Trophoblast cell (in vitro differentiated cells and primary cell): ENCODE data around the gene TMCC1.

Experiments used
- DNase-seq, 2 donors: peaks; one replicate each; pipeline ENCODE4 v3.0.0-alpha.2; 2016
- H2AFZ ChIP-seq: 2 replicates; pipeline ENCODE4 v1.6.1; 2013; ENCODE audit warnings: low read length, moderate library complexity, mild to moderate bottlenecking; ENCODE audit not compliant: insufficient read depth, poor library complexity
- H2AK5ac ChIP-seq: 2 replicates; pipeline ENCODE4 v1.6.1; 2013; ENCODE audit warnings: mild to moderate bottlenecking, low read length
- H2BK120ac ChIP-seq: 2 replicates; pipeline ENCODE4 v1.6.1; 2013; ENCODE audit warnings: low read length, mild to moderate bottlenecking, moderate library complexity; ENCODE audit not compliant: insufficient read depth, poor library complexity
- H2BK12ac ChIP-seq: 2 replicates; pipeline ENCODE4 v1.6.1; 2013; ENCODE audit warnings: mild to moderate bottlenecking, low read length, moderate library complexity
- H2BK5ac ChIP-seq: 2 replicates; pipeline ENCODE4 v1.6.1; 2013; ENCODE audit warnings: low read length, low read depth, moderate library complexity, mild to moderate bottlenecking; ENCODE audit not compliant: poor library complexity
- H3K14ac ChIP-seq: 2 replicates; pipeline ENCODE4 v1.6.1; 2013; ENCODE audit warnings: mild to moderate bottlenecking, low read length
- H3K18ac ChIP-seq: 2 replicates; pipeline ENCODE4 v1.6.1; 2013; ENCODE audit warnings: mild to moderate bottlenecking, low read length
- H3K23ac ChIP-seq: 2 replicates; pipeline ENCODE4 v1.6.1; 2013; ENCODE audit warnings: low read length
- H3K27ac ChIP-seq: 2 replicates; pipeline ENCODE4 v1.5.1; 2013; ENCODE audit warnings: low read depth, mild to moderate bottlenecking, inconsistent platforms, low read length, moderate library complexity
- H3K27me3 ChIP-seq: 2 replicates; pipeline ENCODE4 v1.6.1; 2013; ENCODE audit warnings: inconsistent platforms, mild to moderate bottlenecking, low read length, moderate library complexity; ENCODE audit not compliant: insufficient read depth
- H3K36me3 ChIP-seq, 2 experiments: 1 replicate in 1 of 2; 2 replicates in 1 of 2; pipeline ENCODE4 v1.6.1; 2013; ENCODE audit warnings: low read length in 2 of 2, mild to moderate bottlenecking in 2 of 2, moderate library complexity in 1 of 2; ENCODE audit not compliant: insufficient read depth in 2 of 2, control insufficient read depth in 1 of 2
- H3K4ac ChIP-seq: 2 replicates; pipeline ENCODE4 v1.6.1; 2013; ENCODE audit warnings: low read depth, mild to moderate bottlenecking, low read length, moderate library complexity
- H3K4me1 ChIP-seq, 2 experiments: 1 replicate in 1 of 2; 2 replicates in 1 of 2; pipeline ENCODE4 v1.6.1; 2013; ENCODE audit warnings: low read length in 2 of 2, mild to moderate bottlenecking in 2 of 2, moderate library complexity in 1 of 2; ENCODE audit not compliant: insufficient read depth in 2 of 2, control insufficient read depth in 1 of 2
- H3K4me2 ChIP-seq: 2 replicates; pipeline ENCODE4 v1.6.1; 2013; ENCODE audit warnings: inconsistent platforms, mild to moderate bottlenecking, low read length, moderate library complexity
- H3K4me3 ChIP-seq: 2 replicates; pipeline ENCODE4 v1.5.1; 2013; ENCODE audit warnings: mild to moderate bottlenecking, low read depth, low read length, inconsistent platforms
- H3K79me1 ChIP-seq: one replicate; pipeline ENCODE4 v1.6.1; 2013; ENCODE audit warnings: low read length
- H3K79me2 ChIP-seq: 2 replicates; pipeline ENCODE4 v1.6.1; 2013; ENCODE audit warnings: low read length, mild to moderate bottlenecking; ENCODE audit not compliant: control insufficient read depth, insufficient read depth, poor library complexity
- H3K9ac ChIP-seq: 2 replicates; pipeline ENCODE4 v1.6.1; 2013; ENCODE audit warnings: mild to moderate bottlenecking, low read length
- H3K9me3 ChIP-seq: 2 replicates; pipeline ENCODE4 v1.6.1; 2013; ENCODE audit warnings: low read depth, mild to moderate bottlenecking, control low read depth, inconsistent platforms, low read length; ENCODE audit not compliant: insufficient read depth
- H4K12ac ChIP-seq: 2 replicates; pipeline ENCODE4 v1.6.1; 2013; ENCODE audit warnings: low read depth, mild to moderate bottlenecking, low read length, moderate library complexity
- H4K8ac ChIP-seq: 2 replicates; pipeline ENCODE4 v1.6.1; 2013; ENCODE audit warnings: low read depth, mild to moderate bottlenecking, low read length, moderate library complexity
- H4K91ac ChIP-seq: one replicate; pipeline ENCODE4 v1.6.1; 2013; ENCODE audit warnings: low read depth, mild to moderate bottlenecking, low read length, moderate library complexity
- WGBS: extraction: QIAGEN DNeasy Blood & Tissue Kit; methylation state at CpG from one replicate; pipeline ENCODE4 v1.1.7; 2013; ENCODE audit warnings: missing lambda C conversion rate; ENCODE audit not compliant: insufficient read length, insufficient coverage; ENCODE audit errors: extremely low coverage; 5-methylcytosine and 5-hydroxymethylcytosine counted together

The TMCC1 gene

GRCh38 chr3:129657261-129658046 lies 236.1 kb downstream of the TMCC1 start:
- Histone ChIP-seq H4K91ac (no peak overlapping the region), H2AFZ (no peak overlapping the region), H3K23ac (no peak overlapping the region), H3K4me2 (no peak overlapping the region), H3K4me3 (no peak overlapping the region), H3K4me1 (peaks cover 3 to 17% of the 10 kb centered on the region in 2 experiments), H3K79me1 (peaks cover 13% of the 10 kb centered on the region), H2BK12ac (no peak overlapping the region), H3K9me3 (no peaks in the 10 kb centered on the region), H3K18ac (no peak overlapping the region), H3K27ac (peak overlapping the region; percentile 82), H2BK120ac (peak overlapping the region; percentile 68), H2BK5ac (no peak overlapping the region), H4K12ac (no peak overlapping the region), H3K27me3 (no peaks in the 10 kb centered on the region), H3K4ac (no peak overlapping the region), H3K9ac (no peak overlapping the region), H2AK5ac (no peak overlapping the region), H3K14ac (no peak overlapping the region), H3K36me3 (peaks cover 0 to 3% of the 10 kb centered on the region in 2 experiments), H3K79me2 (peaks cover 3% of the 10 kb centered on the region), H4K8ac (no peak overlapping the region)
- no peak for DNase-seq
- WGBS, result no CpG with 5 or more reads among the region's 2 CpGs

GRCh38 chr3:129656659-129657247 lies 236.8 kb downstream of the TMCC1 start:
- H3K18ac ChIP-seq, result no peak overlapping the region
- peak overlapping the region; percentile 64 for H3K4ac ChIP-seq
- peaks cover 0 to 3% of the 10 kb centered on the region in 2 experiments for H3K36me3 ChIP-seq
- no peak overlapping the region for H3K14ac ChIP-seq
- no peak overlapping the region for H3K9ac ChIP-seq
- H4K12ac ChIP-seq, result no peak overlapping the region
- peaks cover 3% of the 10 kb centered on the region for H3K79me2 ChIP-seq
- WGBS, result no CpG with 5 or more reads among the region's 5 CpGs
- H2BK120ac ChIP-seq, result peak overlapping the region; percentile 68
- H3K23ac ChIP-seq, result no peak overlapping the region
- no peak overlapping the region for H2BK12ac ChIP-seq
- no peak overlapping the region for H2BK5ac ChIP-seq
- H3K4me2 ChIP-seq, result no peak overlapping the region
- no peak for DNase-seq
- H2AFZ ChIP-seq, result no peak overlapping the region
- H3K27ac ChIP-seq, result peak overlapping the region; percentile 77
- no peak overlapping the region for H2AK5ac ChIP-seq
- H3K4me1 ChIP-seq, result peaks cover 3 to 14% of the 10 kb centered on the region in 2 experiments
- no peak overlapping the region for H4K91ac ChIP-seq
- H3K9me3 ChIP-seq, result no peaks in the 10 kb centered on the region
- no peak overlapping the region for H4K8ac ChIP-seq
- peaks cover 13% of the 10 kb centered on the region for H3K79me1 ChIP-seq
- no peak overlapping the region for H3K4me3 ChIP-seq
- no peaks in the 10 kb centered on the region for H3K27me3 ChIP-seq

DNA sequence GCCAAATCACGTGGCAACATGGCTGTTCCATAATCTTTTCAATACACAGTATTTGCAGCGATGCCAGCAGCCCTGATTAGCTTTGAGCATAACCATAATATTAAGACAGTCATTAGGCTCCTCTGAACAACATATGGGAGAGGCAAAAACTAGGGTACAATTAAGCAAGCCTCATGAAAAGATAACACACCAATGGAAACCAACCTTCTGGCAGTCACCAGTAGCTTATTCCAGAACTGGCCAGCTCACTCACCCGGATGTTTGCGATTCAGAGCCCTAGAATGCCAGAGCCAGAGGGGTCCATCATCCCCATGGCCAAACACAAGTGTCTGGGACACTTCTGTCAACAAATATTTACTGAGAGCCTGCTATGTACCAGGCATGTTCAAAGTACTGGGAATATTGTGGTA lies 238.2 kb downstream of the TMCC1 start:
- Histone ChIP-seq H3K79me1 (peaks cover 8% of the 10 kb centered on the region), H2BK12ac (peak overlapping the region; percentile 17), H4K91ac (peak overlapping the region; percentile 33), H2BK120ac (no peak overlapping the region), H3K27me3 (no peaks in the 10 kb centered on the region), H2AK5ac (no peak overlapping the region), H3K36me3 (peaks cover 0 to 11% of the 10 kb centered on the region in 2 experiments), H3K9ac (no peak overlapping the region), H3K4ac (no peak overlapping the region), H3K79me2 (no peaks in the 10 kb centered on the region), H2AFZ (no peak overlapping the region), H3K4me3 (no peak overlapping the region), H3K9me3 (no peaks in the 10 kb centered on the region), H3K23ac (no peak overlapping the region), H2BK5ac (no peak overlapping the region), H3K27ac (no peak overlapping the region), H4K8ac (no peak overlapping the region), H4K12ac (no peak overlapping the region), H3K4me2 (no peak overlapping the region), H3K14ac (peak overlapping the region; percentile 37), H3K4me1 (peaks cover 0 to 15% of the 10 kb centered on the region in 2 experiments), H3K18ac (no peak overlapping the region)
- no peak for DNase-seq
- no CpG with 5 or more reads among the region's 4 CpGs for WGBS

GRCh38 chr3:129654131-129654530 lies 239.4 kb downstream of the TMCC1 start:
- Histone ChIP-seq H3K23ac (no peak overlapping the region), H3K14ac (no peak overlapping the region), H2AFZ (no peak overlapping the region), H4K91ac (no peak overlapping the region), H3K4me2 (no peak overlapping the region), H3K36me3 (peaks cover 0 to 8% of the 10 kb centered on the region in 2 experiments), H2AK5ac (no peak overlapping the region), H3K27me3 (no peaks in the 10 kb centered on the region), H2BK5ac (no peak overlapping the region), H2BK12ac (no peak overlapping the region), H3K4ac (no peak overlapping the region), H3K4me1 (peaks cover 0 to 15% of the 10 kb centered on the region in 2 experiments), H3K79me1 (peaks cover 6% of the 10 kb centered on the region), H3K18ac (no peak overlapping the region), H4K12ac (no peak overlapping the region), H3K79me2 (no peaks in the 10 kb centered on the region), H4K8ac (peak overlapping the region; percentile 44), H3K9ac (no peak overlapping the region), H3K4me3 (no peak overlapping the region), H2BK120ac (no peak overlapping the region), H3K27ac (no peak overlapping the region), H3K9me3 (no peaks in the 10 kb centered on the region)
- WGBS, result no CpG with 5 or more reads among the region's 1 CpG
- DNase-seq, result no peak
